Measurements from ENCODE around the gene MRFAP1L1. TPM values are rescaled to one million over a fixed set of nuclear protein-coding genes. Genes with fewer than 3 reads are reported as not detected.

The MRFAP1L1 gene
- total and polyA plus RNA-seq, 9 of the 15 experiments (the other 6 are each of a cell fraction or from before 2014, with no cell fraction given), result 37.6 to 111 (median 83.8) TPM

DNA sequence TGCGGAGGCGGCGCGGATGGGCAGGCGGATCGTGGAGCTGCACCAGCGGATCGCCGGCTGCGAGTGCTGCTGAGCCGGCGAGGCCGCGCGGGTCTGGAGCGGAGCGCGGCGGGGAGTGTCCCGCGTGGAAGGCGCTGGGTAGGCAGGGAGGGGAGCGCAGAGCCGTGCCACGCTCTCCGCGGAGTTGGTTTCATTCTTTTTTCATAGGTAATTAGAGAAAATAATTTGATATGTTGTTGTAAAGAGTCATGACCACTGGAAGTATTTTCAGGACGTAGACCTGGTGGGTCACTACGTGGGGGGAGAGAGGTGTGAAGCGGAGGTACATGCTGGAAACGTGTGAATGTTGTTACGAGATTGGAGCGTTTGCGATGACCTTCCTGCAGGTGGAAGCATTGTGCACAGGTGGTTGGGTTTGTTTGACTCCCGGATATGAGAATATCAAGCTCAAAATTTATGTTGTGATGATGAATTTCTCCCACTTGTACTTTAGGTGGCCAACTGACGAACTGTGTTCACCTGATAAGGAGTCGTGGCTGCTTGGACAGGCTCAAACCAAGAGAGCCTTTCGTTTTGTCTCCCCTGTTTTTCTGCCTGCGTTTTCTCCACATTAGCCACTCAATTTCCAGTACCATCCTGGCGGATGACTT lies 35.0 kb downstream of the MRFAP1L1 start (continued):
- peak; percentile 65 for TF ChIP-seq TEAD4 (IDR thresholded peaks at IDR 0.05; ENCODE audit: low read length)
- no peak for TF ChIP-seq TEAD4 (CRISPR knock-in tag; IDR thresholded peaks at IDR 0.05; ENCODE audit: borderline replicate concordance)
- 0 out of 2 replicates have a peak, but pooled peaks have one; percentile 41 for TF ChIP-seq ELF4 (CRISPR knock-in tag; IDR thresholded peaks at IDR 0.05)
- 0 out of 2 replicates have a peak, but pooled peaks have one; percentile 24 for TF ChIP-seq SMC3 (conservative IDR thresholded peaks at IDR 0.05; ENCODE audit: insufficient read depth, low read depth, low read length)
- TF ChIP-seq CHD1 (IDR thresholded peaks at IDR 0.05; ENCODE audit: low read length), result peak; percentile 70
- TF ChIP-seq, protein P1, sequence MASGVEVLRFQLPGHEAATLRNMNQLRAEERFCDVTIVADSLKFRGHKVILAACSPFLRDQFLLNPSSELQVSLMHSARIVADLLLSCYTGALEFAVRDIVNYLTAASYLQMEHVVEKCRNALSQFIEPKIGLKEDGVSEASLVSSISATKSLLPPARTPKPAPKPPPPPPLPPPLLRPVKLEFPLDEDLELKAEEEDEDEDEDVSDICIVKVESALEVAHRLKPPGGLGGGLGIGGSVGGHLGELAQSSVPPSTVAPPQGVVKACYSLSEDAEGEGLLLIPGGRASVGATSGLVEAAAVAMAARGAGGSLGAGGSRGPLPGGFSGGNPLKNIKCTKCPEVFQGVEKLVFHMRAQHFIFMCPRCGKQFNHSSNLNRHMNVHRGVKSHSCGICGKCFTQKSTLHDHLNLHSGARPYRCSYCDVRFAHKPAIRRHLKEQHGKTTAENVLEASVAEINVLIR (CRISPR knock-in tag; IDR thresholded peaks at IDR 0.05), result no peak
- 0 out of 2 replicates have a peak, but pooled peaks have one; percentile 27 for TF ChIP-seq NR3C1 (CRISPR knock-in tag; IDR thresholded peaks at IDR 0.05)
- peak; percentile 92 for TF ChIP-seq MEIS2 (IDR thresholded peaks at IDR 0.05; ENCODE audit: partially characterized antibody)
- TF ChIP-seq, protein P2, sequence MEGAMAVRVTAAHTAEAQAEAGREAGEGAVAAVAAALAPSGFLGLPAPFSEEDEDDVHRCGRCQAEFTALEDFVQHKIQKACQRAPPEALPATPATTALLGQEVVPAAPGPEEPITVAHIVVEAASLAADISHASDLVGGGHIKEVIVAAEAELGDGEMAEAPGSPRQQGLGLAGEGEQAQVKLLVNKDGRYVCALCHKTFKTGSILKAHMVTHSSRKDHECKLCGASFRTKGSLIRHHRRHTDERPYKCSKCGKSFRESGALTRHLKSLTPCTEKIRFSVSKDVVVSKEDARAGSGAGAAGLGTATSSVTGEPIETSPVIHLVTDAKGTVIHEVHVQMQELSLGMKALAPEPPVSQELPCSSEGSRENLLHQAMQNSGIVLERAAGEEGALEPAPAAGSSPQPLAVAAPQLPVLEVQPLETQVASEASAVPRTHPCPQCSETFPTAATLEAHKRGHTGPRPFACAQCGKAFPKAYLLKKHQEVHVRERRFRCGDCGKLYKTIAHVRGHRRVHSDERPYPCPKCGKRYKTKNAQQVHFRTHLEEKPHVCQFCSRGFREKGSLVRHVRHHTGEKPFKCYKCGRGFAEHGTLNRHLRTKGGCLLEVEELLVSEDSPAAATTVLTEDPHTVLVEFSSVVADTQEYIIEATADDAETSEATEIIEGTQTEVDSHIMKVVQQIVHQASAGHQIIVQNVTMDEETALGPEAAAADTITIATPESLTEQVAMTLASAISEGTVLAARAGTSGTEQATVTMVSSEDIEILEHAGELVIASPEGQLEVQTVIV (CRISPR knock-in tag; IDR thresholded peaks at IDR 0.05; ENCODE audit: borderline replicate concordance), result no peak
- peak; percentile 79 for TF ChIP-seq ARID1B (IDR thresholded peaks at IDR 0.05)
- TF ChIP-seq MEF2A (IDR thresholded peaks at IDR 0.05; ENCODE audit: control insufficient read depth, low read depth, low read length), result no peak
- TF ChIP-seq, protein P3, sequence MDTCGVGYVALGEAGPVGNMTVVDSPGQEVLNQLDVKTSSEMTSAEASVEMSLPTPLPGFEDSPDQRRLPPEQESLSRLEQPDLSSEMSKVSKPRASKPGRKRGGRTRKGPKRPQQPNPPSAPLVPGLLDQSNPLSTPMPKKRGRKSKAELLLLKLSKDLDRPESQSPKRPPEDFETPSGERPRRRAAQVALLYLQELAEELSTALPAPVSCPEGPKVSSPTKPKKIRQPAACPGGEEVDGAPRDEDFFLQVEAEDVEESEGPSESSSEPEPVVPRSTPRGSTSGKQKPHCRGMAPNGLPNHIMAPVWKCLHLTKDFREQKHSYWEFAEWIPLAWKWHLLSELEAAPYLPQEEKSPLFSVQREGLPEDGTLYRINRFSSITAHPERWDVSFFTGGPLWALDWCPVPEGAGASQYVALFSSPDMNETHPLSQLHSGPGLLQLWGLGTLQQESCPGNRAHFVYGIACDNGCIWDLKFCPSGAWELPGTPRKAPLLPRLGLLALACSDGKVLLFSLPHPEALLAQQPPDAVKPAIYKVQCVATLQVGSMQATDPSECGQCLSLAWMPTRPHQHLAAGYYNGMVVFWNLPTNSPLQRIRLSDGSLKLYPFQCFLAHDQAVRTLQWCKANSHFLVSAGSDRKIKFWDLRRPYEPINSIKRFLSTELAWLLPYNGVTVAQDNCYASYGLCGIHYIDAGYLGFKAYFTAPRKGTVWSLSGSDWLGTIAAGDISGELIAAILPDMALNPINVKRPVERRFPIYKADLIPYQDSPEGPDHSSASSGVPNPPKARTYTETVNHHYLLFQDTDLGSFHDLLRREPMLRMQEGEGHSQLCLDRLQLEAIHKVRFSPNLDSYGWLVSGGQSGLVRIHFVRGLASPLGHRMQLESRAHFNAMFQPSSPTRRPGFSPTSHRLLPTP (IDR thresholded peaks at IDR 0.05; ENCODE audit: borderline replicate concordance, extremely low read depth, insufficient read length), result no peak
- TF ChIP-seq, protein P4, sequence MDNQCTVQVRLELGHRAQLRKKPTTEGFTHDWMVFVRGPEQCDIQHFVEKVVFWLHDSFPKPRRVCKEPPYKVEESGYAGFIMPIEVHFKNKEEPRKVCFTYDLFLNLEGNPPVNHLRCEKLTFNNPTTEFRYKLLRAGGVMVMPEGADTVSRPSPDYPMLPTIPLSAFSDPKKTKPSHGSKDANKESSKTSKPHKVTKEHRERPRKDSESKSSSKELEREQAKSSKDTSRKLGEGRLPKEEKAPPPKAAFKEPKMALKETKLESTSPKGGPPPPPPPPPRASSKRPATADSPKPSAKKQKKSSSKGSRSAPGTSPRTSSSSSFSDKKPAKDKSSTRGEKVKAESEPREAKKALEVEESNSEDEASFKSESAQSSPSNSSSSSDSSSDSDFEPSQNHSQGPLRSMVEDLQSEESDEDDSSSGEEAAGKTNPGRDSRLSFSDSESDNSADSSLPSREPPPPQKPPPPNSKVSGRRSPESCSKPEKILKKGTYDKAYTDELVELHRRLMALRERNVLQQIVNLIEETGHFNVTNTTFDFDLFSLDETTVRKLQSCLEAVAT (IDR thresholded peaks at IDR 0.05), result peak; percentile 55 to 83; a peak in 3 of 4 replicates
- TF ChIP-seq CXXC5 (CRISPR knock-in tag; IDR thresholded peaks at IDR 0.05), result peak; percentile 60
- TF ChIP-seq ZNF354B (CRISPR knock-in tag; IDR thresholded peaks at IDR 0.05), result no peak
- no peak for TF ChIP-seq HLTF (IDR thresholded peaks at IDR 0.05)
- TF ChIP-seq JUND (IDR thresholded peaks at IDR 0.05; ENCODE audit: borderline replicate concordance, low read depth, low read length), result peak; percentile 55; the same call in 1 of the 2 replicates
- peak; percentile 60; the same call in 2 of the 3 replicates for TF ChIP-seq JUND (tag; IDR thresholded peaks at IDR 0.05; ENCODE audit: borderline replicate concordance, low read depth, low read length)
